Measurements from ENCODE around the gene EBF3. TPM values are rescaled to one million over a fixed set of nuclear protein-coding genes. Genes with fewer than 3 reads are reported as not detected.

The EBF3 gene
- total RNA-seq, 2 experiments from 2014 or later = not detected

- no peak overlapping the region for H3K4me3 ChIP-seq (ENCODE audit: low read length)
- Mint-ChIP-seq H3K36me3 (ENCODE audit: low read depth) (no peaks in the 10 kb centered on the region), H3K9me3 (no peaks in the 10 kb centered on the region), H3K27me3 (peaks cover 82% of the 10 kb centered on the region), H3K4me3 (no peak overlapping the region), H3K27ac (no peak overlapping the region), H3K4me1 (ENCODE audit: low read depth) (peaks cover 13% of the 10 kb centered on the region)
- CTCF ChIA-PET = no interaction called here
- no peak overlapping the region for H3K27ac ChIP-seq (ENCODE audit: low read depth in 1 of 2, low read length in 2 of 2)
- no peaks in the 10 kb centered on the region for H3K36me3 ChIP-seq (ENCODE audit: insufficient read depth, low read length)
- intact Hi-C loops (cut with DNase I, micrococcal nuclease) = loop anchor here (5.0 kb wide), 3 partner anchors 941 to 1761 kb away; no protein-coding TSS in a partner anchor
- TF ChIP-seq CTCF (IDR thresholded peaks at IDR 0.05) = no peak
- POLR2A ChIA-PET = no interaction called here
- peaks cover 0 to 31% of the 10 kb centered on the region in 2 experiments for H3K9me3 ChIP-seq (ENCODE audit: control insufficient read depth in 1 of 2, insufficient read depth in 1 of 2, low read length in 2 of 2)
- DNase-seq = no peak
- no peak for ATAC-seq (ENCODE audit: poor library complexity)
- peaks cover 20% of the 10 kb centered on the region for H3K4me1 ChIP-seq (ENCODE audit: insufficient read depth, low read length)
- peaks cover 62 to 84% of the 10 kb centered on the region in 2 experiments for H3K27me3 ChIP-seq (ENCODE audit: control insufficient read depth in 1 of 2, insufficient read depth in 2 of 2, low read length in 2 of 2)
Measured at GRCh38 chr10:129972966-129973673, 9.0 kb upstream of the EBF3 start.

GRCh38 chr10:129972145-129972965, 8.3 kb upstream of the EBF3 start:
- CTCF ChIA-PET = interaction anchor here (0.7 to 1.5 kb wide), 2 partner anchors 17 to 208 kb away, joined by 3 to 5 read pairs; no protein-coding TSS in a partner anchor
- Histone ChIP-seq H3K27ac (ENCODE audit: low read depth in 1 of 2, low read length in 2 of 2) (no peak overlapping the region), H3K36me3 (ENCODE audit: insufficient read depth, low read length) (no peaks in the 10 kb centered on the region), H3K27me3 (ENCODE audit: control insufficient read depth in 1 of 2, insufficient read depth in 2 of 2, low read length in 2 of 2) (peaks cover 65 to 87% of the 10 kb centered on the region in 2 experiments), H3K9me3 (ENCODE audit: control insufficient read depth in 1 of 2, insufficient read depth in 1 of 2, low read length in 2 of 2) (peaks cover 0 to 38% of the 10 kb centered on the region in 2 experiments), H3K4me1 (ENCODE audit: insufficient read depth, low read length) (peaks cover 25% of the 10 kb centered on the region), H3K4me3 (ENCODE audit: low read length) (no peak overlapping the region)
- H3K9me3 Mint-ChIP-seq = no peaks in the 10 kb centered on the region
- peaks cover 13% of the 10 kb centered on the region for H3K4me1 Mint-ChIP-seq (ENCODE audit: low read depth)
- DNase-seq (no peak), ATAC-seq (ENCODE audit: poor library complexity) (no peak)
- peaks cover 82% of the 10 kb centered on the region for H3K27me3 Mint-ChIP-seq
- H3K36me3 Mint-ChIP-seq (ENCODE audit: low read depth) = no peaks in the 10 kb centered on the region
- POLR2A ChIA-PET = no interaction called here
- TF ChIP-seq CTCF (IDR thresholded peaks at IDR 0.05) = no peak
- no peak overlapping the region for H3K27ac Mint-ChIP-seq
- H3K4me3 Mint-ChIP-seq = no peak overlapping the region
- intact Hi-C loops (cut with DNase I, micrococcal nuclease) = loop anchor here (5.0 kb wide), 3 partner anchors 940 to 1760 kb away; no protein-coding TSS in a partner anchor

GRCh38 chr10:129971381-129972144, 7.5 kb upstream of the EBF3 start:
- TF ChIP-seq CTCF (IDR thresholded peaks at IDR 0.05) = no peak
- peaks cover 13% of the 10 kb centered on the region for H3K4me1 Mint-ChIP-seq (ENCODE audit: low read depth)
- ATAC-seq (ENCODE audit: poor library complexity) = peak; percentile 64
- no peak overlapping the region for H3K27ac Mint-ChIP-seq
- DNase-seq = peak in 5 of 14 experiments; percentile 10 to 68 (median 35)
- ChIA-PET CTCF (interaction anchor here (1.5 kb wide), 1 partner anchor 16 kb away, joined by 5 read pairs; no protein-coding TSS in a partner anchor), POLR2A (no interaction called here)
- H3K9me3 Mint-ChIP-seq = no peaks in the 10 kb centered on the region
- H3K27me3 Mint-ChIP-seq = peaks cover 75% of the 10 kb centered on the region
- Histone ChIP-seq H3K27me3 (ENCODE audit: control insufficient read depth in 1 of 2, insufficient read depth in 2 of 2, low read length in 2 of 2) (peaks cover 65 to 87% of the 10 kb centered on the region in 2 experiments), H3K36me3 (ENCODE audit: insufficient read depth, low read length) (no peaks in the 10 kb centered on the region), H3K27ac (ENCODE audit: low read depth in 1 of 2, low read length in 2 of 2) (no peak overlapping the region), H3K4me3 (ENCODE audit: low read length) (no peak overlapping the region), H3K4me1 (ENCODE audit: insufficient read depth, low read length) (peaks cover 25% of the 10 kb centered on the region), H3K9me3 (ENCODE audit: control insufficient read depth in 1 of 2, insufficient read depth in 1 of 2, low read length in 2 of 2) (peaks cover 0 to 43% of the 10 kb centered on the region in 2 experiments)
- intact Hi-C loops (cut with DNase I, micrococcal nuclease) = loop anchor here (1.0 to 5.0 kb wide), 4 partner anchors 939 to 1759 kb away; no protein-coding TSS in a partner anchor
- H3K4me3 Mint-ChIP-seq = no peak overlapping the region
- no peaks in the 10 kb centered on the region for H3K36me3 Mint-ChIP-seq (ENCODE audit: low read depth)
